PFSK-1 (cell line): ENCODE data around the gene CELSR1.

ENCODE experiments used
- FOXP2 ChIP-seq: optimal IDR thresholded peaks from 2 replicates; pipeline ENCODE3; 2011; ENCODE audit warnings: borderline replicate concordance, control low read depth, inconsistent platforms; ENCODE audit not compliant: insufficient read depth; ENCODE audit errors: extremely low read length, extremely low read depth
- POLR2AphosphoS5 ChIP-seq: IDR thresholded peaks from 2 replicates; pipeline ENCODE4 v1.6.1; 2012; ENCODE audit warnings: low read depth, mild to moderate bottlenecking, control low read depth, low read length, moderate library complexity
- REST ChIP-seq, 2 experiments: IDR thresholded peaks; 2 replicates each; pipeline versions ENCODE4 v1.6.1 to v1.8.0; 2011 to 2012; ENCODE audit warnings: low read depth in 2 of 2, low read length in 2 of 2, control low read depth in 1 of 2, inconsistent platforms in 1 of 2, mild to moderate bottlenecking in 1 of 2, moderate library complexity in 1 of 2; ENCODE audit not compliant: insufficient read depth in 1 of 2
- SIN3A ChIP-seq: IDR thresholded peaks from 2 replicates; pipeline ENCODE4 v1.6.1; 2012; ENCODE audit warnings: mild to moderate bottlenecking, low read length, moderate library complexity, borderline replicate concordance; ENCODE audit not compliant: insufficient read depth
- TAF1 ChIP-seq: IDR thresholded peaks from 2 replicates; pipeline ENCODE4 v1.6.1; 2012; ENCODE audit warnings: low read length, control low read depth, borderline replicate concordance; ENCODE audit not compliant: insufficient read depth

CELSR1 gene

GRCh38 chr22:46509416-46510089 lies 27.9 kb downstream of the CELSR1 start:
- TF ChIP-seq REST (IDR thresholded peaks at IDR 0.05; ENCODE audit: insufficient read depth in 1 of 2, low read depth in 2 of 2, low read length in 2 of 2): no peak
- TF ChIP-seq FOXP2: no peak
- no peak for TF ChIP-seq TAF1
- no peak for TF ChIP-seq POLR2AphosphoS5
- no peak for TF ChIP-seq SIN3A

GRCh38 chr22:46508491-46508999 lies 28.9 kb downstream of the CELSR1 start:
- TF ChIP-seq POLR2AphosphoS5: no peak
- TF ChIP-seq REST (IDR thresholded peaks at IDR 0.05; ENCODE audit: insufficient read depth in 1 of 2, low read depth in 2 of 2, low read length in 2 of 2): no peak
- no peak for TF ChIP-seq TAF1
- TF ChIP-seq SIN3A: no peak
- TF ChIP-seq FOXP2: no peak

GRCh38 chr22:46507451-46508425 lies 29.7 kb downstream of the CELSR1 start:
- no peak for TF ChIP-seq SIN3A
- TF ChIP-seq REST (IDR thresholded peaks at IDR 0.05; ENCODE audit: insufficient read depth in 1 of 2, low read depth in 2 of 2, low read length in 2 of 2): no peak
- no peak for TF ChIP-seq TAF1
- TF ChIP-seq FOXP2: no peak
- no peak for TF ChIP-seq POLR2AphosphoS5

- TF ChIP-seq TAF1 (no peak), POLR2AphosphoS5 (no peak), FOXP2 (no peak), SIN3A (no peak), REST (IDR thresholded peaks at IDR 0.05; ENCODE audit: insufficient read depth in 1 of 2, low read depth in 2 of 2, low read length in 2 of 2) (no peak)
Observed at GRCh38 chr22:46504584-46504983, 32.8 kb downstream of the CELSR1 start.
